Hepatocyte (in vitro differentiated cells): Measurements from ENCODE around the gene NTSR2.
A peak's percentile ranks its signal among the peaks of the same experiment; 100 is the strongest.

Source experiments
- EZH2 ChIP-seq: fragments of 200-600 bp; sonication (generic); IDR thresholded peaks from 2 replicates; pipeline ENCODE4 v1.6.1; 2016; ENCODE audit warnings: antibody characterized with exemption, mild to moderate bottlenecking, borderline replicate concordance
- TF ChIP-seq, protein P1 (sequence below): fragments of 200-600 bp; sonication (generic); IDR thresholded peaks from 2 replicates; pipeline ENCODE4 v1.5.1; 2016; ENCODE audit warnings: antibody characterized with exemption, mild to moderate bottlenecking; ENCODE audit not compliant: poor library complexity

DNA sequence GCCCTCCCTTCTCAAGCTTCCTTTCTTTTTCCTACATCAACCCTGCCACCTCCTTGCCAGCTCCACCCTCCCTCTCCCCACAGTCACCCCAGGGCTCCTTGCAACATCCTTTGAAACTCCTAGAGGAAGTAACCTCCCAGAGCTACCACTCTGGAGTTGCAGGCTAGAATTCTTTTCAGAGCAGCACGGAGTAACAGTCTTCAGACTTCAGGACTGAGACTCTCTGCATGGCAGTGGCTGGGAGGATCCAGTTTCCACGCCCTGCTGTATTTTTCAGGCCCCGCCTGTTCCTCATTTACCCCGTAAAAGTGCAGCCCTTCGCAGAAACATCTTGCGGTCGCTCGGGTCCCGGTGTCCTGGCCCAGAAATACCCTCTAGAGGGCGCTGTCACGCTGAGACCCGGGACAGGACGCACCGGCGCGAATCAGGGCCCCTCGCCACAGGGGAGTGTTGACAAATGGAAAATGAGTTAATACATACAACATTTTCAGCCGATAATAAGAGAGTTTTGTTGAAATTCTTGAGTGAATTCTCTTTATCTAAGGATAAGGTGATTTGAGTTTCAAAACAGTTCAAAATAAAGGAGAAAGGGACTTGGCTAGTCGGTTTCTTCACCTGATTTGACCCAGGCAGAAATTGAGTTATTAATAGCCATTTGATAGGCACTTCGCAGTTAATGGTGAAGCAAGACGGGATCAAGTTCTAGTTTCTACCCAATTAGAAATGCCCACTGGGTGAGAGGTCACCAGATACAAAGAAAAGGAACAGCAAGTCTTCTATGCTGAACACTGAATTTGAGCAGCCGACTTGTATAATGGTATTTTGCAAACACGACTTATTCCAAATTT lies 18.5 kb upstream of the NTSR2 start:
- no peak for TF ChIP-seq EZH2
- TF ChIP-seq, protein P1, sequence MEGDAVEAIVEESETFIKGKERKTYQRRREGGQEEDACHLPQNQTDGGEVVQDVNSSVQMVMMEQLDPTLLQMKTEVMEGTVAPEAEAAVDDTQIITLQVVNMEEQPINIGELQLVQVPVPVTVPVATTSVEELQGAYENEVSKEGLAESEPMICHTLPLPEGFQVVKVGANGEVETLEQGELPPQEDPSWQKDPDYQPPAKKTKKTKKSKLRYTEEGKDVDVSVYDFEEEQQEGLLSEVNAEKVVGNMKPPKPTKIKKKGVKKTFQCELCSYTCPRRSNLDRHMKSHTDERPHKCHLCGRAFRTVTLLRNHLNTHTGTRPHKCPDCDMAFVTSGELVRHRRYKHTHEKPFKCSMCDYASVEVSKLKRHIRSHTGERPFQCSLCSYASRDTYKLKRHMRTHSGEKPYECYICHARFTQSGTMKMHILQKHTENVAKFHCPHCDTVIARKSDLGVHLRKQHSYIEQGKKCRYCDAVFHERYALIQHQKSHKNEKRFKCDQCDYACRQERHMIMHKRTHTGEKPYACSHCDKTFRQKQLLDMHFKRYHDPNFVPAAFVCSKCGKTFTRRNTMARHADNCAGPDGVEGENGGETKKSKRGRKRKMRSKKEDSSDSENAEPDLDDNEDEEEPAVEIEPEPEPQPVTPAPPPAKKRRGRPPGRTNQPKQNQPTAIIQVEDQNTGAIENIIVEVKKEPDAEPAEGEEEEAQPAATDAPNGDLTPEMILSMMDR = peak; percentile 95
